ENCODE measurements around the gene PNLIP.

PNLIP gene

GRCh38 chr10:116545756-116546155, at the start of gene PNLIP:
PNLIP (plus strand) TSS chr10:116545931; CDS start chr10:116546093, 162 bp downstream.
- DNase-seq, result no peak

- no peak for DNase-seq
Measured at GRCh38 chr10:116504786-116505185, 40.9 kb upstream of the PNLIP start.

- no peak for DNase-seq
Measured at GRCh38 chr10:116510565-116510964, 35.2 kb upstream of the PNLIP start.

- DNase-seq, result no peak
Measured at GRCh38 chr10:116511365-116511764, 34.4 kb upstream of the PNLIP start.

- DNase-seq, result peak in 1 of 6 experiments; percentile 1
Measured at GRCh38 chr10:116521424-116522290, 24.1 kb upstream of the PNLIP start.

- no peak for DNase-seq
Measured at GRCh38 chr10:116522803-116523381, 22.8 kb upstream of the PNLIP start.

- DNase-seq, result no peak
Measured at GRCh38 chr10:116524736-116525135, 21.0 kb upstream of the PNLIP start.

- DNase-seq, result no peak
Measured at GRCh38 chr10:116526219-116526618, 19.5 kb upstream of the PNLIP start.

GRCh38 chr10:116536810-116537209, 8.9 kb upstream of the PNLIP start:
- no peak for DNase-seq

GRCh38 chr10:116538456-116538855, 7.3 kb upstream of the PNLIP start:
- DNase-seq, result no peak

GRCh38 chr10:116538992-116539391, 6.7 kb upstream of the PNLIP start:
- DNase-seq, result no peak

GRCh38 chr10:116540814-116541213, 4.9 kb upstream of the PNLIP start:
- no peak for DNase-seq

GRCh38 chr10:116542007-116542677, 3.6 kb upstream of the PNLIP start:
- DNase-seq, result no peak

- DNase-seq, result no peak
Measured at GRCh38 chr10:116545122-116545521, 609 bp upstream of the PNLIP start.

GRCh38 chr10:116548301-116548700, 2.6 kb downstream of the PNLIP start:
- no peak for DNase-seq

- DNase-seq, result no peak
Measured at GRCh38 chr10:116553378-116553980, 7.7 kb downstream of the PNLIP start.

- DNase-seq, result no peak
Measured at GRCh38 chr10:116554628-116555027, 8.9 kb downstream of the PNLIP start.

GRCh38 chr10:116555880-116556279, 10.1 kb downstream of the PNLIP start:
- no peak for DNase-seq

GRCh38 chr10:116557305-116557880, 11.7 kb downstream of the PNLIP start:
- no peak for DNase-seq

- no peak for DNase-seq
Measured at GRCh38 chr10:116565534-116565933, 19.8 kb downstream of the PNLIP start.

GRCh38 chr10:116566932-116567331, 21.2 kb downstream of the PNLIP start:
- no peak for DNase-seq

- DNase-seq, result no peak
Measured at GRCh38 chr10:116567335-116567734, 21.6 kb downstream of the PNLIP start.

GRCh38 chr10:116574797-116575196, 29.1 kb downstream of the PNLIP start:
- no peak for DNase-seq

Measured in stimulated activated naive CD4-positive, alpha-beta T cell (primary cell).